Neural cell (in vitro differentiated cells): ENCODE measurements around the gene GALNT2. TPM values are rescaled to one million over a fixed set of nuclear protein-coding genes. Genes with fewer than 3 reads are reported as not detected.

Experiments used
- H2AFZ ChIP-seq: fragments of 200-600, 300-800 bp; sonication (generic), shearing (Covaris generic); 2 replicates; pipeline ENCODE4 v1.6.0; 2014; ENCODE audit warnings: low read depth, mild to moderate bottlenecking, antibody characterized with exemption, low read length, moderate library complexity
- H3F3A ChIP-seq: fragments of 200-600 bp; shearing (Covaris generic); 2 replicates; pipeline ENCODE4 v1.6.1; 2016; ENCODE audit warnings: mild to moderate bottlenecking, moderate library complexity, mixed read lengths, antibody characterized with exemption, low read length; ENCODE audit not compliant: insufficient read depth, poor library complexity, severe bottlenecking
- H3K27ac ChIP-seq: fragments of 200-600, 300-800 bp; sonication (generic), shearing (Covaris generic); 2 replicates; pipeline ENCODE4 v1.5.1; 2014; ENCODE audit warnings: mild to moderate bottlenecking, low read length, moderate library complexity
- H3K27me3 ChIP-seq: fragments of 300-800, 200-600 bp; sonication (generic), shearing (Covaris generic); 2 replicates; pipeline ENCODE4 v1.6.0; 2014; ENCODE audit warnings: mild to moderate bottlenecking, low read depth, low read length, moderate library complexity; ENCODE audit not compliant: insufficient read depth
- H3K36me3 ChIP-seq: fragments of 300-800, 200-600 bp; sonication (generic), shearing (Covaris generic); 2 replicates; pipeline ENCODE4 v1.5.1; 2014; ENCODE audit warnings: mild to moderate bottlenecking, antibody characterized with exemption, low read length, moderate library complexity; ENCODE audit not compliant: insufficient read depth
- H3K4me2 ChIP-seq: fragments of 300-800, 200-600 bp; sonication (generic), shearing (Covaris generic); 2 replicates; pipeline ENCODE4 v1.6.0; 2014; ENCODE audit warnings: mild to moderate bottlenecking, low read length
- H3K4me3 ChIP-seq: fragments of 300-800, 200-600 bp; sonication (generic), shearing (Covaris generic); 2 replicates; pipeline ENCODE4 v1.5.1; 2014; ENCODE audit warnings: mild to moderate bottlenecking, low read length, moderate library complexity
- H3K79me2 ChIP-seq: fragments of 200-600 bp; shearing (Covaris generic); replicated peaks from 2 replicates; pipeline ENCODE4 v1.6.0; 2014; ENCODE audit warnings: mild to moderate bottlenecking, low read length, moderate library complexity; ENCODE audit not compliant: insufficient read depth
- H3K9ac ChIP-seq: fragments of 300-800, 200-600 bp; sonication (generic), shearing (Covaris generic); 2 replicates; pipeline ENCODE4 v1.6.1; 2016; ENCODE audit warnings: mild to moderate bottlenecking, low read length, mixed read lengths
- H3K9me2 ChIP-seq: fragments of 200-600 bp; shearing (Covaris generic); 2 replicates; pipeline ENCODE4 v1.6.1; 2016; ENCODE audit warnings: mild to moderate bottlenecking, low read length, mixed read lengths; ENCODE audit not compliant: insufficient read depth
- H3K9me3 ChIP-seq: fragments of 200-600, 300-800 bp; sonication (generic), shearing (Covaris generic); 2 replicates; pipeline ENCODE4 v1.6.1; 2016; ENCODE audit warnings: mild to moderate bottlenecking, mixed run types, low read length, moderate library complexity, mixed read lengths
- H4K20me1 ChIP-seq: fragments of 200-600 bp; shearing (Covaris generic); 2 replicates; pipeline ENCODE4 v1.6.1; 2016; ENCODE audit warnings: mild to moderate bottlenecking, mixed run types; ENCODE audit not compliant: insufficient read depth
- EP300 ChIP-seq: fragments of 450-650 bp; conservative IDR thresholded peaks from 2 replicates; pipeline ENCODE4 v1.6.1; 2014; ENCODE audit warnings: antibody characterized with exemption, mild to moderate bottlenecking, moderate library complexity; ENCODE audit not compliant: poor library complexity, severe bottlenecking
- EZH2 ChIP-seq: fragments of 200-600, 300-800 bp; shearing (Covaris generic), sonication (generic); IDR thresholded peaks from 2 replicates; pipeline ENCODE4 v1.6.1; 2014; ENCODE audit warnings: antibody characterized with exemption, low read length, borderline replicate concordance, mild to moderate bottlenecking; ENCODE audit not compliant: insufficient read depth, poor library complexity, severe bottlenecking
- MXI1 ChIP-seq: fragments of 450-650 bp; conservative IDR thresholded peaks from 2 replicates; pipeline ENCODE4 v1.6.1; 2014; ENCODE audit warnings: antibody characterized with exemption, mild to moderate bottlenecking; ENCODE audit not compliant: poor library complexity, severe bottlenecking
- POLR2AphosphoS5 ChIP-seq: IDR thresholded peaks from 2 replicates; pipeline ENCODE4 v1.6.1; 2012
- RAD21 ChIP-seq: fragments of 450-650 bp; conservative IDR thresholded peaks from 2 replicates; pipeline ENCODE4 v1.6.1; 2014; ENCODE audit warnings: antibody characterized with exemption, mild to moderate bottlenecking, moderate library complexity
- SMC3 ChIP-seq: fragments of 450-650 bp; conservative IDR thresholded peaks from 2 replicates; pipeline ENCODE4 v1.6.1; 2014; ENCODE audit warnings: antibody characterized with exemption, mild to moderate bottlenecking, moderate library complexity; ENCODE audit not compliant: poor library complexity
- TAF1 ChIP-seq: IDR thresholded peaks from 2 replicates; pipeline ENCODE4 v1.6.1; 2012; ENCODE audit warnings: low read depth
- polyA plus RNA-seq: library from polyadenylated mRNA; depleted of rRNA; stranded (reverse); fragments of >200 nt; gene quantifications from 2 replicates; pipeline ENCODE4 v1.2.3, GENCODE V29; 2014
- TF ChIP-seq, protein P1 (sequence below): IDR thresholded peaks from 2 replicates; pipeline ENCODE4 v1.6.1; 2012; ENCODE audit warnings: borderline replicate concordance
- TF ChIP-seq, protein P2 (sequence below): fragments of 450-650 bp; IDR thresholded peaks from 2 replicates; pipeline ENCODE4 v1.5.1; 2014; ENCODE audit warnings: antibody characterized with exemption, mild to moderate bottlenecking, moderate library complexity; ENCODE audit not compliant: poor library complexity, severe bottlenecking

The GALNT2 gene
- polyA plus RNA-seq, 1 donor from 2014 or later: 38.8 TPM

DNA sequence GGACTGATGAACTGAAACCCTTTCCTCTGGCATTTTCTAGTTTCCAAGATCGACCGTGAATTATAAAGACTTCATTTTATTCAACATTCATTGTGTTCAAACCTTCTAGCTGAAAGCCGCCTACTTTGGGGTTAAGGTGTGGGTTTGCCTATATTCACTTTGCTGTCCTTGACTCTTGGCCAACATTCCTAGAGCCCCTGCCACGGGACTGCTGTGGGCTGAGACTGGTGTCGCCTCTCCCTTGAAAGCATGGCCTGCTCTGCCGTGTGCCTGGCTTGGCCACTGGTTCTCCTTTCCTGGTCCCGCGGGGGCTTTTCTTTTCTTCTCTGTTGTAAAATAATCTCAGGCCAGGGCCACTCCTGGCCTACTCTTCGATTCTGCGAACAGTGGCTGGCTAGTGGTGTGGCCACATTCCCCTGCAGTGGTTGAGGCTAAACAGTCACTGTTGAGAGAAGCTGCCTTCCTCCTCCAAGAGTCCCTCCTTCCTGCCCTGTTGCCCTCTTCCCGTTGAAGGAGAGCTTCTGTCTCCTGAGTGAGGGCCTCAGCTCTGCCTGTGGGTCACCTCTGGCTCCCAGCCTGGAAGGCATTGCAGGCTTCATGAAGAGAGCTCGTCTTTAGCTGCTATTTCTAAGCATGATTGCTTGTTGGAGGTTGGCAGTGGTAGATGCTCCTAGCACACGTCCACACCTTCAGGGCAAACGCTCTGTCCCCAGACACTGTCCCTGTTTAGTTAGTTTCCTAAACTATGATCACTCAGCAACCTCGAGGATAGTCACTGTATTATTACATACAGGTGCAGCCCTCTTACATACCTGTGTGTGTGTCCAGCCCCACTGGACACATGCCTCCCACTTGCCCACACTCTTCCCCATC lies 80.5 kb downstream of the GALNT2 start:
- no peaks in the 10 kb centered on the region for H3K9me3 ChIP-seq
- no peak overlapping the region for H3K9ac ChIP-seq
- no peaks in the 10 kb centered on the region for H3K27me3 ChIP-seq
- H3K4me2 ChIP-seq: no peak overlapping the region
- H4K20me1 ChIP-seq: no peaks in the 10 kb centered on the region
- H3K27ac ChIP-seq: no peak overlapping the region
- no peaks in the 10 kb centered on the region for H3K9me2 ChIP-seq
- no peak overlapping the region for H2AFZ ChIP-seq
- TF ChIP-seq POLR2AphosphoS5 (no peak), SMC3 (no peak), MXI1 (no peak), RAD21 (no peak), TAF1 (no peak), EZH2 (no peak), EP300 (no peak)
- TF ChIP-seq, protein P1, sequence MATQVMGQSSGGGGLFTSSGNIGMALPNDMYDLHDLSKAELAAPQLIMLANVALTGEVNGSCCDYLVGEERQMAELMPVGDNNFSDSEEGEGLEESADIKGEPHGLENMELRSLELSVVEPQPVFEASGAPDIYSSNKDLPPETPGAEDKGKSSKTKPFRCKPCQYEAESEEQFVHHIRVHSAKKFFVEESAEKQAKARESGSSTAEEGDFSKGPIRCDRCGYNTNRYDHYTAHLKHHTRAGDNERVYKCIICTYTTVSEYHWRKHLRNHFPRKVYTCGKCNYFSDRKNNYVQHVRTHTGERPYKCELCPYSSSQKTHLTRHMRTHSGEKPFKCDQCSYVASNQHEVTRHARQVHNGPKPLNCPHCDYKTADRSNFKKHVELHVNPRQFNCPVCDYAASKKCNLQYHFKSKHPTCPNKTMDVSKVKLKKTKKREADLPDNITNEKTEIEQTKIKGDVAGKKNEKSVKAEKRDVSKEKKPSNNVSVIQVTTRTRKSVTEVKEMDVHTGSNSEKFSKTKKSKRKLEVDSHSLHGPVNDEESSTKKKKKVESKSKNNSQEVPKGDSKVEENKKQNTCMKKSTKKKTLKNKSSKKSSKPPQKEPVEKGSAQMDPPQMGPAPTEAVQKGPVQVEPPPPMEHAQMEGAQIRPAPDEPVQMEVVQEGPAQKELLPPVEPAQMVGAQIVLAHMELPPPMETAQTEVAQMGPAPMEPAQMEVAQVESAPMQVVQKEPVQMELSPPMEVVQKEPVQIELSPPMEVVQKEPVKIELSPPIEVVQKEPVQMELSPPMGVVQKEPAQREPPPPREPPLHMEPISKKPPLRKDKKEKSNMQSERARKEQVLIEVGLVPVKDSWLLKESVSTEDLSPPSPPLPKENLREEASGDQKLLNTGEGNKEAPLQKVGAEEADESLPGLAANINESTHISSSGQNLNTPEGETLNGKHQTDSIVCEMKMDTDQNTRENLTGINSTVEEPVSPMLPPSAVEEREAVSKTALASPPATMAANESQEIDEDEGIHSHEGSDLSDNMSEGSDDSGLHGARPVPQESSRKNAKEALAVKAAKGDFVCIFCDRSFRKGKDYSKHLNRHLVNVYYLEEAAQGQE: no peak
- TF ChIP-seq, protein P2, sequence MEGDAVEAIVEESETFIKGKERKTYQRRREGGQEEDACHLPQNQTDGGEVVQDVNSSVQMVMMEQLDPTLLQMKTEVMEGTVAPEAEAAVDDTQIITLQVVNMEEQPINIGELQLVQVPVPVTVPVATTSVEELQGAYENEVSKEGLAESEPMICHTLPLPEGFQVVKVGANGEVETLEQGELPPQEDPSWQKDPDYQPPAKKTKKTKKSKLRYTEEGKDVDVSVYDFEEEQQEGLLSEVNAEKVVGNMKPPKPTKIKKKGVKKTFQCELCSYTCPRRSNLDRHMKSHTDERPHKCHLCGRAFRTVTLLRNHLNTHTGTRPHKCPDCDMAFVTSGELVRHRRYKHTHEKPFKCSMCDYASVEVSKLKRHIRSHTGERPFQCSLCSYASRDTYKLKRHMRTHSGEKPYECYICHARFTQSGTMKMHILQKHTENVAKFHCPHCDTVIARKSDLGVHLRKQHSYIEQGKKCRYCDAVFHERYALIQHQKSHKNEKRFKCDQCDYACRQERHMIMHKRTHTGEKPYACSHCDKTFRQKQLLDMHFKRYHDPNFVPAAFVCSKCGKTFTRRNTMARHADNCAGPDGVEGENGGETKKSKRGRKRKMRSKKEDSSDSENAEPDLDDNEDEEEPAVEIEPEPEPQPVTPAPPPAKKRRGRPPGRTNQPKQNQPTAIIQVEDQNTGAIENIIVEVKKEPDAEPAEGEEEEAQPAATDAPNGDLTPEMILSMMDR: no peak
- peaks cover 16% of the 10 kb centered on the region for H3K79me2 ChIP-seq
- H3K36me3 ChIP-seq: no peaks in the 10 kb centered on the region
- H3K4me3 ChIP-seq: no peak overlapping the region
- no peaks in the 10 kb centered on the region for H3F3A ChIP-seq

DNA sequence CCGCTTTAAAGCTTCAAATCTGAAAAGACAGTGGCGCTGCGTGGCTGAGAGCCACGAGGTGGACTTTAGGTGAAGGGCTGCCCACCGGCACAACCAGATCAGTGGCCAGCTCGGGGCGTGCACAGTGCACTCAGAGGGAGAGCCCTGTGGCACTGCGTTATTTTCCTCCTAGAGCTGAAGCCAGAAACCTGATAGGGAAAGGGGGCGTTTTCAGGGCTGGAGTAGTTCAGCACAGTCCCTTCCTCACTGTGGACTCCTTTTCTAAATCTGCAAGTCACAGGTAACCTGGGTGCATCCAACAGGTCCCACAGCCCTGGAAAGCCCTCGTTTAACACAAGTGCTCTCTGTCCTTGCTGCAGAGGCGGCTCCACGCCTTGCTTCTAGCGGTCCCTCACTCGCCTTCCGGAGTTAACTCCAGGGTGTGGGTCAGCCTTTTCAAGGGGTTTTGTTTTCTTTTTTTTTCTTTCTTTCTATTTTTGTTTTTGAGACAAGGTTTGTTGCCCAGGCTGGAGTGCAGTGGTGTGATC lies 81.2 kb downstream of the GALNT2 start:
- Histone ChIP-seq H4K20me1 (no peaks in the 10 kb centered on the region), H3K27ac (no peak overlapping the region), H3K79me2 (peaks cover 15% of the 10 kb centered on the region)

More for the DNA sequence above, 81.2 kb downstream of the GALNT2 start:
- Histone ChIP-seq H3K9me3 (no peaks in the 10 kb centered on the region), H3K9me2 (no peaks in the 10 kb centered on the region), H3K4me2 (no peak overlapping the region), H3K9ac (no peak overlapping the region), H3K27me3 (no peaks in the 10 kb centered on the region), H3F3A (no peaks in the 10 kb centered on the region), H3K4me3 (no peak overlapping the region), H3K36me3 (no peaks in the 10 kb centered on the region), H2AFZ (no peak overlapping the region)
- TF ChIP-seq EZH2 (no peak), POLR2AphosphoS5 (no peak), RAD21 (no peak), EP300 (no peak), TAF1 (no peak)
- TF ChIP-seq, protein P1: no peak
- TF ChIP-seq, protein P2: no peak
